Retinal pigment epithelial cell (primary cell): ENCODE measurements around the gene ELAPOR1.
A peak's percentile ranks its signal among the peaks of the same experiment; 100 is the strongest.
"Not testable (repeated sequence)": the region's sequence is repeated elsewhere in the genome, so short reads cannot be mapped to it uniquely, and the experiment has no call there.

Experiments
- DNase-seq: peaks from one replicate; pipeline ENCODE4 v3.0.0-alpha.2; 2010; ENCODE audit warnings: low read depth
- H3K4me3 ChIP-seq: 2 replicates; pipeline ENCODE4 v1.5.1; 2011; ENCODE audit warnings: mild to moderate bottlenecking, low read length, control low read depth, moderate library complexity
- CTCF ChIP-seq: conservative IDR thresholded peaks from 2 replicates; pipeline ENCODE4 v1.5.1; 2011; ENCODE audit warnings: low read depth, low read length, control low read depth, inconsistent platforms

The ELAPOR1 gene

DNA sequence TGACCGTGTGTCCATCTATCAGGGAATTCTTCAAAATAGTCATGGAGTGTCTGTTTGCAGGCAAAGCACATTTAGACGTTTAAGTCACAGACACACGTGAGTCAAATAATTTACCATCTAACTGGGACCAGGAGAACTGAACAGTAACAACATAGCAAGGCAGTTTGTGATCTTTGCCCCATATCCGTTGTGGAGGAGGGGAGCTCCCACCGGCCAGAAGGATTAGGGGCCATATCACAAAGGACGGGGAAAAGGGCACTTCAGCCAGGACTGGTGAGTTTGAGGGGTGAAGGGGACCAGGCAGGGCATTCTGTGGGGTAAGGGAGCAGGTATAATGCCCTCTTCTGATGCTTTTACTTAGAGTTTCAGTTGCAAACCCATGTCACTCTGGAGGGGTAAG is 22.9 kb downstream of the ELAPOR1 start:
- no peak for DNase-seq
- TF ChIP-seq CTCF = no peak
- no peak overlapping the region for H3K4me3 ChIP-seq

GRCh38 chr1:109137958-109138357 is 24.0 kb downstream of the ELAPOR1 start:
- no peak overlapping the region for H3K4me3 ChIP-seq
- no peak for DNase-seq
- TF ChIP-seq CTCF = no peak

- no peak overlapping the region for H3K4me3 ChIP-seq
- no peak for DNase-seq
- TF ChIP-seq CTCF = no peak
Observed at GRCh38 chr1:109138358-109138757, 24.4 kb downstream of the ELAPOR1 start.

- H3K4me3 ChIP-seq = no peak overlapping the region
- TF ChIP-seq CTCF = no peak
- DNase-seq = no peak
Observed at GRCh38 chr1:109140392-109140791, 26.5 kb downstream of the ELAPOR1 start.

GRCh38 chr1:109142260-109142659 is 28.3 kb downstream of the ELAPOR1 start:
- H3K4me3 ChIP-seq = no peak overlapping the region
- no peak for DNase-seq
- no peak for TF ChIP-seq CTCF

- not testable (repeated sequence) for H3K4me3 ChIP-seq
Observed at GRCh38 chr1:109142725-109143124, 28.8 kb downstream of the ELAPOR1 start.

GRCh38 chr1:109148987-109149561 is 35.2 kb downstream of the ELAPOR1 start:
- no peak overlapping the region for H3K4me3 ChIP-seq
- TF ChIP-seq CTCF = no peak
- DNase-seq = peak; percentile 14

More at GRCh38 chr1:109142725-109143124, 28.8 kb downstream of the ELAPOR1 start:
- DNase-seq = not testable (repeated sequence)
